Measurements from ENCODE around the gene MPP7. TPM values are rescaled to one million over a fixed set of nuclear protein-coding genes. Genes with fewer than 3 reads are reported as not detected.
"Not testable (repeated sequence)": the region's sequence is repeated elsewhere in the genome, so short reads cannot be mapped to it uniquely, and the experiment has no call there.

Gene MPP7
- total RNA-seq, 1 donor from 2014 or later = 2.4 TPM

DNA sequence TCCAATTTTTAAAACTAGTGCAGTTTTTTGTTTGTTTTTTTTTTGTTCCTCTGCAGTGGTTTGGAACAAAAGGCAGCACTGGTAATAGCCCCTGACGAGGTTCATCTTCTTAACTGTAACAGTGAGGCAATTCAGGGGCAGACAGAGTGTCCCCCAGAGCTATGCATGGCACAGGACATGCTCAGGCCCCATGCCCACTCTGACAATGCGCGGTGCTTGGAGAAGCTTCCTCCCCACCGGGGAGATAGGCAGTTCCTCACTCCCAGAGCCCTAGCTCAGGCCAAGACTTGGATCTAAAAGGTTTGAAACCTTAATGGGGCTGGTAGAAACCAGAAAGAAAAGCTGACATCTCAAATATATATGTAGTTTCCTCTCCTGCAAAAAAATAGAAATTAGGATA, 17.9 kb upstream of the MPP7 start:
- Histone ChIP-seq H3K4me3 (ENCODE audit: low read depth, low read length) (no peak overlapping the region), H3K36me3 (ENCODE audit: control insufficient read depth, insufficient read depth, low read length) (no peaks in the 10 kb centered on the region), H3K27me3 (ENCODE audit: control insufficient read depth, insufficient read depth, low read length) (no peaks in the 10 kb centered on the region)
- TF ChIP-seq, protein P1, sequence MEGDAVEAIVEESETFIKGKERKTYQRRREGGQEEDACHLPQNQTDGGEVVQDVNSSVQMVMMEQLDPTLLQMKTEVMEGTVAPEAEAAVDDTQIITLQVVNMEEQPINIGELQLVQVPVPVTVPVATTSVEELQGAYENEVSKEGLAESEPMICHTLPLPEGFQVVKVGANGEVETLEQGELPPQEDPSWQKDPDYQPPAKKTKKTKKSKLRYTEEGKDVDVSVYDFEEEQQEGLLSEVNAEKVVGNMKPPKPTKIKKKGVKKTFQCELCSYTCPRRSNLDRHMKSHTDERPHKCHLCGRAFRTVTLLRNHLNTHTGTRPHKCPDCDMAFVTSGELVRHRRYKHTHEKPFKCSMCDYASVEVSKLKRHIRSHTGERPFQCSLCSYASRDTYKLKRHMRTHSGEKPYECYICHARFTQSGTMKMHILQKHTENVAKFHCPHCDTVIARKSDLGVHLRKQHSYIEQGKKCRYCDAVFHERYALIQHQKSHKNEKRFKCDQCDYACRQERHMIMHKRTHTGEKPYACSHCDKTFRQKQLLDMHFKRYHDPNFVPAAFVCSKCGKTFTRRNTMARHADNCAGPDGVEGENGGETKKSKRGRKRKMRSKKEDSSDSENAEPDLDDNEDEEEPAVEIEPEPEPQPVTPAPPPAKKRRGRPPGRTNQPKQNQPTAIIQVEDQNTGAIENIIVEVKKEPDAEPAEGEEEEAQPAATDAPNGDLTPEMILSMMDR (IDR thresholded peaks at IDR 0.05; ENCODE audit: insufficient read depth, low read length, poor library complexity, severe bottlenecking) = no peak
- DNase-seq (ENCODE audit: low read depth) = no peak

DNA sequence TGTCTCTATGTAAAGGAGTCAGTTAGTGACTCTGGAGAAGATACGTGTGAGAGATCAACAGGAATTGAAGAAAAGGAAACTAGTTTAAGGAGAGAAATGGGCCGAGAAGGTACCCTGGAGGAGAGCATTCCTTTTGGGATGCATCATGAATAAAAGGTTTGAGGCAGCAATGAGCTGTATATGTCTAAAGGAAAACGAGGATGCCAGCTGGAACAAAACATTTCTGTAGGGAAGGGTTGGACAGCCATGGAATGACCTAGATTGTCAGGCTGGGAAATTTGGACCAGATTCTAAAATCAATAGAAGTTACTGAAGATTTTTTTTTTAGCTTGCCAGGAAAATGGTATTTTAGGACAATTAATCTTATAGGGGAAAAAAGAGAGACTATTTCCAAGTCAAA, 17.2 kb upstream of the MPP7 start:
- TF ChIP-seq, protein P1 (IDR thresholded peaks at IDR 0.05; ENCODE audit: insufficient read depth, low read length, poor library complexity, severe bottlenecking) = no peak
- H3K4me3 ChIP-seq (ENCODE audit: low read depth, low read length) = no peak overlapping the region
- DNase-seq (ENCODE audit: low read depth) = no peak
- no peaks in the 10 kb centered on the region for H3K27me3 ChIP-seq (ENCODE audit: control insufficient read depth, insufficient read depth, low read length)
- no peaks in the 10 kb centered on the region for H3K36me3 ChIP-seq (ENCODE audit: control insufficient read depth, insufficient read depth, low read length)

DNA sequence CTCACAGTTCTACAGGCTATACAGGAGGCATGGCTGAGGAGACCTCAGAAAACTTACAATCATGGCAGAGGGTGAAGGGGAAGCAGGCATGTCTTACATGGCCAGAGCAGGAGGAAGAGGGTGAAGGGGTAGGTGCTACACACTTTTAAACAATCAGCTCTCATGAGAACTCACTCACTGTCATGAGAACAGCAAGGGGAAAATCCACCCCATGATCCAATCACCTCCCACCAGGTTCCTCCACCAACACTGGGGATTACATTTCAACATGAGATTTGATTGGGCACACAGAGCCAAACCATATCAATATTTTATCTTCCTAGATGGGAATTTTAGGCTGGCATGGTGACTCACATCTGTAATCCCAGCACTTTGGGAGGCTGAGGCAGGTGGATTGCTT, 16.2 kb upstream of the MPP7 start:
- not testable (repeated sequence) for DNase-seq (ENCODE audit: low read depth); H3K27me3 ChIP-seq (ENCODE audit: control insufficient read depth, insufficient read depth, low read length); H3K36me3 ChIP-seq (ENCODE audit: control insufficient read depth, insufficient read depth, low read length); H3K4me3 ChIP-seq (ENCODE audit: low read depth, low read length)

DNA sequence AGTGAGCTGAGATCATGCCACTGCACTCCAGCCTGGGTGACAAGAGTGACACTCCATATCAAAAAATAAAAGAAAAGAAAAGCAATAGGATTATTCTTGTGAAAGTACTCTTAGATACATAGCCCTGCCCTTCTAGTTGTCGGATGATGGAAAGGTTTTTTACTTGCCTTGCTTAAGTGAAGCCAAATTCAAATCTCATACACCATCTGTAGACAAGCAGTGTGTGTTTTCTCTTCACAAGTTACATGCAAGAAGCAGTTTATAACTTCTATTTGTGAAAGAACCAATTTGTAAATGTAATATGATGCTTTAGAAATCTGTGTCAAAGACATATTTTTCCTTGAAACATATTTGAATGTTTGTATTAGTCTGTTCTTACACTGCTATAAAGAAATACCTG, 15.8 kb upstream of the MPP7 start:
- TF ChIP-seq, protein P1 (IDR thresholded peaks at IDR 0.05; ENCODE audit: insufficient read depth, low read length, poor library complexity, severe bottlenecking) = no peak
- Histone ChIP-seq H3K36me3 (ENCODE audit: control insufficient read depth, insufficient read depth, low read length) (no peaks in the 10 kb centered on the region), H3K27me3 (ENCODE audit: control insufficient read depth, insufficient read depth, low read length) (no peaks in the 10 kb centered on the region), H3K4me3 (ENCODE audit: low read depth, low read length) (no peak overlapping the region)
- no peak for DNase-seq (ENCODE audit: low read depth)

DNA sequence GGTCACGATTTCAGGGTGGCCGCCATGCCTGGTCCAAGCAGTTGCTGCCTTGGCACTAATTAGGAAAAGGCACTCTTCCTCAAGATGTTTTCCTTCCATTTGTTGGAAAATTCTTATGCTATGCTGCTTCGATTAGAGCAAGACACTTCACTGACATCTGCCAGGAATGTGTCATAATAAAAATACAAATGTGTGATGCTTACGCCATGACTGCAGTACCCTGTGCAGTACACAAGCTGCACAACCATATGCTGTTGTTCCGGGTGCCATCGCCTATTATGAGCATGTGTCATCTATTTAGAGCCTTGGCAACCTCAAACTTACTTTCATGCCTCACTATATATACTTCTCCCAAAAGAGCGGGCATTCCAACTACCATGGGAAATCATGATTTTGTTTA, 14.9 kb upstream of the MPP7 start:
- Histone ChIP-seq H3K4me3 (ENCODE audit: low read depth, low read length) (no peak overlapping the region), H3K36me3 (ENCODE audit: control insufficient read depth, insufficient read depth, low read length) (no peaks in the 10 kb centered on the region), H3K27me3 (ENCODE audit: control insufficient read depth, insufficient read depth, low read length) (no peaks in the 10 kb centered on the region)
- TF ChIP-seq, protein P1 (IDR thresholded peaks at IDR 0.05; ENCODE audit: insufficient read depth, low read length, poor library complexity, severe bottlenecking) = no peak
- no peak for DNase-seq (ENCODE audit: low read depth)

DNA sequence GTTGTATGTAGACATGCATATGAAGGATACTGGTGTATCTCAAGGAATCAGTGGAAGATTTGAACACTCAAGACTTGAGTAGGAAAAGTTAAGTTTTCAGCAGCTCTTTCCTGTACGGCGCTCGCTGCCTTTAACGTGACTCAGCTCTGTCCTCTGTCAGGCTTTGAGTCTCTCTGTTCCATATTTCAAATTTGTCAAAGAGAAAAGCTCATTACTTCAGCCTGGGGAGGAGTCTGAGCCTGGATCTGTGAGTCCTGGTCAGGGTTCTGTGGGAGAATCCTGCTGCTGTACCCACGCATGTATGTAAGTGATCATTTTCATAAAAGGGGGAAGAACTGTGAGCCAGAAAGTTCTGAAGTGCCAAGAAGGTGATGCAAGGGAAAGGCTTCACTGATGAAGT, 13.8 kb upstream of the MPP7 start:
- H3K27me3 ChIP-seq (ENCODE audit: control insufficient read depth, insufficient read depth, low read length) = no peaks in the 10 kb centered on the region
- no peak overlapping the region for H3K4me3 ChIP-seq (ENCODE audit: low read depth, low read length)
- no peak for DNase-seq (ENCODE audit: low read depth)
- TF ChIP-seq, protein P1 (IDR thresholded peaks at IDR 0.05; ENCODE audit: insufficient read depth, low read length, poor library complexity, severe bottlenecking) = no peak
- H3K36me3 ChIP-seq (ENCODE audit: control insufficient read depth, insufficient read depth, low read length) = no peaks in the 10 kb centered on the region

Measured in kidney epithelial cell (primary cell).